Heart right ventricle (tissue), 16 donors: ENCODE results near the gene PLA2G4C. TPM values are rescaled to one million over a fixed set of nuclear protein-coding genes. Genes with fewer than 3 reads are reported as not detected.

Experiments used
- ATAC-seq, 8 donors: fragments of 200-7000 bp; cut with Tn5 transposase; one replicate each; pipeline ENCODE4 v1.9.1; 2020; ENCODE audit warnings: mild to moderate bottlenecking in 8 of 8, moderate library complexity in 8 of 8, moderate number of reproducible peaks in 1 of 8
- DNase-seq, 2 donors: peaks; one replicate each; pipeline ENCODE4 v3.0.0-alpha.2; 2020
- H3K27ac ChIP-seq, 10 donors: fragments of 200-600 bp; sonication (generic) in 2 of 10; one replicate each; pipeline versions ENCODE4 v1.5.0 to v1.8.0; 2020 to 2022; ENCODE audit warnings: mild to moderate bottlenecking in 3 of 10
- H3K27me3 ChIP-seq, 7 donors: fragments of 200-600 bp; one replicate each; pipeline ENCODE4 v1.8.0; 2021 to 2022; ENCODE audit warnings: mild to moderate bottlenecking in 2 of 7
- H3K36me3 ChIP-seq, 9 donors: fragments of 200-600 bp; sonication (generic) in 1 of 9; one replicate each; pipeline versions ENCODE4 v1.5.0 to v1.8.0; 2020 to 2022; ENCODE audit warnings: mild to moderate bottlenecking in 2 of 9
- H3K4me1 ChIP-seq, 9 donors: fragments of 200-600 bp; sonication (generic) in 1 of 9; one replicate each; pipeline versions ENCODE4 v1.5.0 to v1.8.0; 2020 to 2022; ENCODE audit warnings: mild to moderate bottlenecking in 4 of 9
- H3K4me3 ChIP-seq, 10 donors: fragments of 200-600 bp; sonication (generic) in 2 of 10; one replicate each; pipeline versions ENCODE4 v1.5.0 to v1.8.0; 2020 to 2022; ENCODE audit warnings: mild to moderate bottlenecking in 7 of 10, moderate library complexity in 2 of 10
- H3K9me3 ChIP-seq, 11 donors: fragments of 200-600 bp in 10 of 11; sonication (generic) in 2 of 11; one replicate each; pipeline versions ENCODE4 v1.5.0 to v1.8.0; 2013 to 2022; ENCODE audit warnings: mild to moderate bottlenecking in 2 of 11, control low read depth in 1 of 11, moderate library complexity in 1 of 11
- CTCF ChIP-seq, 9 donors: fragments of 200-600 bp; sonication (generic) in 2 of 9; IDR thresholded peaks; one replicate each; pipeline versions ENCODE4 v1.5.0 to v1.8.0; 2021 to 2022; ENCODE audit warnings: antibody characterized with exemption in 9 of 9, mild to moderate bottlenecking in 5 of 9, moderate library complexity in 1 of 9
- WGBS, 2 donors: extraction: QIAGEN DNeasy Blood & Tissue Kit; methylation state at CpG; one replicate each; pipeline ENCODE4 v1.1.7; 2013; ENCODE audit warnings: inconsistent platforms in 1 of 2; 5-methylcytosine and 5-hydroxymethylcytosine counted together
- intact Hi-C, 10 donors: fragments of 100-400 bp; cut with DNase I; formaldehyde crosslinking; loops; one replicate each; pipeline versions ENCODE4 v1.11.1 to v1.14.2; 2022
- polyA plus RNA-seq, 2 donors: library from polyadenylated mRNA; stranded (reverse); fragments of 200-250 nt; gene quantifications; one replicate each; pipeline ENCODE4 v1.2.3, GENCODE V29; 2013
- total RNA-seq, 10 donors: library from RNA; stranded (reverse); fragmentation: NEBNext Ultra II Directional in 3 of 10; extraction: Animal tissue kit (Norgen Biotek cat#: 25700) in 3 of 10; gene quantifications; one replicate each; pipeline versions ENCODE4 v1.2.1 to v1.2.4, GENCODE V29; 2021 to 2023
- donor health status: Arrhythmogenic right ventricular cardiomyopathy.
- donor health status: ischemic (EF 13 %, LVEDD 7.1; RV severe dilation, severe dysfunction).
- donor health status: healthy with polysubstance abuse.
- donor health status: DM: no; HTN: yes; CAD: no.
- donor health status: DM: no; HTN: no; CAD: no.
- donor health status: ischemic (EF 25% LVEDD 6.9; RV normal size, moderate dysfunction).
- donor health status: ischemic (EF 25% LVEDD 5.7; RV mildly dilated, moderate dysfunction).
- donor health status: healthy.
- donor health status: DM: yes; HTN: yes; CAD: no.
- donor health status: Ischemic cardiomyopathy.
- donor health status: ischemic (EF 35%, LVEDD 5.7; RV mildly dilated, moderate dysfunction).
- donor health status: nonischemic (EF 11% LVEDD 7.7; RV severe dilation, severe dysfunction).
- donor health status: DM: yes; HTN: yes; CAD: no.
- donor health status: PGD.
- donor health status: ischemic (EF 29% LVEDD 5.4; RV normal size, mild dysfunction).
- donor health status: nonischemic (EF 23%, LVEDD 6.1; RV moderate dilation, normal function).

PLA2G4C gene
- total and polyA plus RNA-seq, 12 donors, result 15.0 to 71.2 (median 46.3) TPM

DNA sequence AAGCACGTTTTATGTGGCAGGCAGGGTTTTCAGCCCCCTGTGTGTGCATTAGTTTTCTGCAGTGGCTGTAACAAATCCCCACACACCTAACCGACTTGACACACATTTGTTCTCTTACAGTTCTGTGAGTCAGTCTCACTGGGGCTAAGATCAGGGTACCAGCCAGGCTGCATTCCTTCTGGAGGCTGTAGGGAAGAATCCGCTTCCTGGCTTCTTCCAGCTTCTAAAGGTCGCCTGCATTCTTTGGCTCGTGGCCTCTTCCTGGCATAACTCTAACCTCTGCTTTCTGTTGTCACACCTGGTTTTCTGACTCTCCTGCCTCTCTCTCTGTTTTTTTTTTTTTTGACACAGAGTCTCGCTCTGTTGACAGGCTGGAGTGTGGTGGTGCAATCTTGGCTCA is 109.8 kb downstream of the PLA2G4C start:
- intact Hi-C loops, result no loop called here
- no peak for DNase-seq
- Histone ChIP-seq H3K4me3 (no peak overlapping the region), H3K4me1 (no peaks in the 10 kb centered on the region), H3K27me3 (peaks cover 0 to 15% (median 8%) of the 10 kb centered on the region in 7 donors), H3K36me3 (no peaks in the 10 kb centered on the region), H3K27ac (no peak overlapping the region), H3K9me3 (peaks cover 0 to 11% (median 0%) of the 10 kb centered on the region in 11 donors)
- ATAC-seq, result no peak
- 82% methylated on average over 6 of the region's 6 CpGs for WGBS, 2 donors
- TF ChIP-seq CTCF (IDR thresholded peaks at IDR 0.05), result no peak

DNA sequence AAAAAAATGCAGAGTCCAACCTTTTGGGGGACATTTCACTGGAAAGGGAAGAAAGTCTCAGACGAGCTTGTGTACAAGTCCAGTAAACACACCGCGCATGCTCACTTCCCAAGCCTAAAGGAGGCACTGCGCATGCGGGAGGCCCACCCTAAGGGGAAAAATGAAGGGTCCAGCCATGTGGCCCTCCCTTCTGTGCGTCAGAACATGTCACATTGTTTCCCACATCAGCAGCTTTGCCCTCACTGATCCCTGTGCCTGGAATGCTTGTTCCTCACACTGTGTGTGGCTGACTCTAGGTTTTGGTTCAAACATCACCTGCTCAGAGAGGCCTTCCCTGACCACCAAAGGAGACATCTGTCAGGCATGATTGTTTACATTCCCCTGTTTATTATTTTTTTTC is 111.8 kb downstream of the PLA2G4C start:
- ATAC-seq, result no peak
- Histone ChIP-seq H3K4me3 (no peak overlapping the region), H3K4me1 (no peaks in the 10 kb centered on the region), H3K9me3 (peaks cover 0 to 11% (median 0%) of the 10 kb centered on the region in 11 donors), H3K36me3 (no peaks in the 10 kb centered on the region), H3K27me3 (peaks cover 0 to 25% (median 0%) of the 10 kb centered on the region in 7 donors), H3K27ac (no peak overlapping the region)
- TF ChIP-seq CTCF (IDR thresholded peaks at IDR 0.05), result no peak
- 83 to 92% methylated on average over 6 of the region's 6 CpGs for WGBS, 2 donors
- intact Hi-C loops, result no loop called here
- DNase-seq, result no peak

Other genes starting within 250 kb of the PLA2G4C start
- gene SULT2A1, start 224.5 kb downstream of the PLA2G4C start, total RNA-seq, result not detected
- not detected for gene SULT2A1, start 224.5 kb downstream of the PLA2G4C start, polyA plus RNA-seq
- gene BSPH1, start 118.6 kb downstream of the PLA2G4C start, total RNA-seq, result not detected
- not detected for gene BSPH1, start 118.6 kb downstream of the PLA2G4C start, polyA plus RNA-seq
- gene ELSPBP1, start 116.2 kb downstream of the PLA2G4C start, total RNA-seq, result not detected
- gene ELSPBP1, start 116.2 kb downstream of the PLA2G4C start, polyA plus RNA-seq, result not detected
- not detected for gene CABP5, start 66.7 kb downstream of the PLA2G4C start, total RNA-seq
- not detected for gene CABP5, start 66.7 kb downstream of the PLA2G4C start, polyA plus RNA-seq
- 1 to 10 TPM; 1.8 to 8.5 (median 3.5) TPM for gene LIG1, start 59.5 kb upstream of the PLA2G4C start, total RNA-seq
- gene LIG1, start 59.5 kb upstream of the PLA2G4C start, polyA plus RNA-seq, result 1 to 10 TPM; 5.2 to 9.9 TPM
- 1 to 10 TPM; 5.5 to 8.5 (median 6.6) TPM for gene ZSWIM9, start 59.9 kb upstream of the PLA2G4C start, total RNA-seq
- gene ZSWIM9, start 59.9 kb upstream of the PLA2G4C start, polyA plus RNA-seq, result 1 to 10 TPM; 3.8 to 4.1 TPM
- 10 to 100 TPM; 19.5 to 49.5 (median 29.4) TPM for gene CARD8, start 145.1 kb upstream of the PLA2G4C start, total RNA-seq
- gene CARD8, start 145.1 kb upstream of the PLA2G4C start, polyA plus RNA-seq, result 10 to 100 TPM; 18.9 to 44.2 TPM
- under 1 TPM; 0.18 to 0.64 (median 0.33) TPM for gene ZNF114, start 159.3 kb upstream of the PLA2G4C start, total RNA-seq
- under 1 TPM; 0.29 to 0.66 TPM for gene ZNF114, start 159.3 kb upstream of the PLA2G4C start, polyA plus RNA-seq
- 100 to 1,000 TPM in 1 of 10 donors, 10 to 100 TPM in 9; 18.8 to 119 (median 32.8) TPM for gene EMP3, start 214.7 kb upstream of the PLA2G4C start, total RNA-seq
- 100 to 1,000 TPM; 116 to 124 TPM for gene EMP3, start 214.7 kb upstream of the PLA2G4C start, polyA plus RNA-seq